CD4-positive, alpha-beta T cell treated with Interleukin-4 for 4 hours (primary cell): ENCODE data around the gene RBCK1.
"Not testable (repeated sequence)": the region's sequence is repeated elsewhere in the genome, so short reads cannot be mapped to it uniquely, and the experiment has no call there.

ENCODE experiments used
- DNase-seq: peaks from one replicate; pipeline ENCODE4 v3.0.0-alpha.2; 2020

Gene RBCK1

DNA sequence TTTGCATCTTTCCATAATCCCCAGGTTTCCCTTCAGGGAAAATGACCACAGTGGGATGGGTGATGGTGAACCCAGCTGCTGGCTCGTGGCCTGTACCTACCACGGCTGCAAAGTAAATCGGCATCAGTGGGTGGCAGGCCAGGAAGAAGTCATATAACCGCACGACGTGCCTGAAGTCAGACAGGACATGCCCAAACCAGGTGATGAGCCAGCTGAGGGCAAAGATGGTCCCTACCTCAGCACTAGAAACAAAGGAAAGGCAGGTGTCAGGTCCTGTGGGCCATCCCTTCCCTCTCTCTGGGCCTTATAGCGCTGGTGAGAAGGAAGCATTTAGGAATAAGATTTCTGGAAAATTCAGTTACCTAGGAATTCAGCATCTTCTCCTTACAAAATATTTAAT is 32.0 kb downstream of the RBCK1 start:
- no peak for DNase-seq

DNA sequence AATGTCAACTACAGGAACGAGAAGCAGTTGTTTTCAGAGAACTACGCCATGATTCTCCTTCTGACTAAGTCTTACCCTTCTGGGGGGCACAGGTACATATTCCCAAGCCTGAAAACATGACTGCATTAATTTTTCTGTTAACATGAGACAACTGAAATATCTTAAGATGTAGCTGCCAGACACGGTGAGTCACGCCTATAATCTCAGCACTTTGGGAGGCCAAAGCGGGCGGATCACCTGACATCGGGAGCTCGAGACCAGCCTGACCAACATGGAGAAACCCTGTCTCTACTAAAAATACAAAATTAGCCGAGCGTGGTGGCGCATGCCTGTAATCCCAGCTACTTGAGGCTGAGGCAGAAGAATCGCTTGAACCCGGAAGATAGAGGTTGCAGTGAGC is 32.5 kb downstream of the RBCK1 start:
- DNase-seq: no peak

DNA sequence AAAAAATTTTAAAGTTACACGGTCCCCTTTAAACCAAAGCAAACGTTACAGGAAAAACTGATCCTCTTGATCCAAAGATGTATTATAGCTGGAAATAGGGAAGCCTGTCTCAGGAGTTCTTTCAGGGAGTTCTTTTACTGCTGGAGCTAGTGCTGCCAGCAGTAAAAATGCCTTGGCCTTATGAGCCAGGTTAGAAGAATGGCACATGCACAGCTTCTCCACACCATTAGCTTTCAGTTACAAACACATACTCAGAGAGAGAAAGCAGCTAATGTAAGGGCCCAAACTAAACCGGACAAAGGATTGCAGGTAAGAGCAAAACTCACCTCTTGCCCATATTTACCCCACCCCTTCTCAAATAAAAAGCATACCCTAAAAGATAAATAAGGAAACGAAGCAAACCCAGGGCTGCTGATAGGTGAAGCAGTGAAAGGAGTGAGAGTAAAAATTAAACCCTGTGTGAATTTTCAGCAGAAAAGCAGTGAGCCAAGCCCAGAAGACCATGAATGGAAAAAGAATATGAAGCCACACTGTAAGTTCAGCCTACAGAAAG is 35.2 kb downstream of the RBCK1 start:
- DNase-seq: no peak

DNA sequence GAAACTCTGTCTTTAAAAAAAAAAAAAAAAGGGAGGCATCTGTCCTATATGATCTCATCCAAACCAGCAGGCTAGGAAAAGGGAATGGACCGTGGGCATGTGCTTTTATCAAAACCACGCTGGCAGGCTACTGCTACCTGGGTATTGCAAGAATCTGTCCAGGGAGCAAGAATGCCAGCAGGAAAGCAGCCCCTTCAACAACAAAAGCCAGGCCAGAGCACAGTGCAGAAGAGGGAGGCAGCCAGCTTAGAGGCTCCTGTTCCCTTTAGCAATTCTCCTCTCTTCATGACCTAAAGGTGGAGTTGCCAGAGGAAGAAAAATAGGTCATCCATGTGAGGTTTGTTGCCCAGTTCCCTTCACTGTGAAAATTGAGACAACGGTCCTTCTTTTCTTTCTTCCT is 36.0 kb downstream of the RBCK1 start:
- DNase-seq: no peak

DNA sequence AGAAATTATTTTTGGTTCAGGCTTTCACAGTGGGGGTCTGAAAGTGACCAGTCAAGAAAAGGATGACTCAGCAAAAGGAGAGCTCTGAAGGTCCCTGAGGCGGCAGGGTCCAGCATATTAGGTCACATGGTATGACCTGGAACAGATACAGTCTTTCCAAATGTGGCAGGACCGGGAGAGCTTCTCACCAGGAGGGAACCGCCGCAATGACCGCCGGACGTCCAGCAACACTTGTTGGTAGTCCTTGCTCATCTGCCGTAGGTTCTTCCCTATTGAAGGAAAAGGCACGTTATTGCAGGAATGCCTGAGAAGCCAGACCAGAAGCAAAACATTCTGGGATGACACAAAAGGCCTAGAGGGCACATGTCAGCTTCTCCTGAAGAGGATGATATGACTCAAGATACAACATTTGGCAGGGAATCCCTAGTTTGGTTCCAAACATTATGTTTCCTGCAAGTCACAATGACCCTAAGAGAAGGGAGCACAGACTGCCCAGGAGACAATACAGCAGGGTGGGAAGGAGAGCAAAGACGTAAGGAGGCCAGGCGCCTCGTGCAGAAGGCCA is 36.8 kb downstream of the RBCK1 start:
- DNase-seq: no peak

DNA sequence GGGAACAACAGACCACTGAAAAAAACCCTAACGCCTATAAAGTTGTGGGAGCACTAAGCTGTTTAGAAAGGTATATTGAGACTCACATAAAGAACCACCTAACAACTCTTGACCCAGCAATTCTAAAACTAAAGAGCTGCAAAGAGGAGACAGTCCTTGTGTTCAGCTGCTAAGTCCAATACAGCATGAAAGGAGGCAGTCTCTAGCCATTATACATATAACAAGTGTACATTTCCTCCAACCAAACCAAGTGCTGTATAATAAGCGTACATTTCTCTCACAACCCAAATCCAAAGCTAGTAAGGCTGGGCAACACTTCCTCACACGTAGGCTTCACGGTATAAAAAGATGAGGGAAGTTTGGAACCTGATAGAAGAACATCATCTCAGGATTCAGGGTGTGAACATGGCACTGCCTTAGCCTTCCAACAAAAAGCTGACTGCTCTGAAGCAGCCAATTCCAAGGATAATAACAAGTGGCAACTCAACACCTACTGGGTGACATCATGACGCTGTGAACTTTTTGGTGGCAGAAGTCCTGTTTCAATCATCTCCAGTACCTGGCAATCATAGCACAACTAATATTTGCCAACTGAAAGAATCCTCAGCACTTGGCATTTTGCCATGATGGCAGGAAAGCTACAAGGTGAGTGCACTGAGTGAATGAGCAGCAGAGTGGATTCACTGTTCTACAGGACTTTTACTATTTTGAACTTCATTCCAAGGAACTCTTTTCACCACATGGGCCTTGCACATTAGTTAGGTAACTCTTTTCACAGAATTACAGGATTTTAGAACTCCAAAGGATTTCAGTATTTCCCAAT is 37.6 kb downstream of the RBCK1 start:
- no peak for DNase-seq

DNA sequence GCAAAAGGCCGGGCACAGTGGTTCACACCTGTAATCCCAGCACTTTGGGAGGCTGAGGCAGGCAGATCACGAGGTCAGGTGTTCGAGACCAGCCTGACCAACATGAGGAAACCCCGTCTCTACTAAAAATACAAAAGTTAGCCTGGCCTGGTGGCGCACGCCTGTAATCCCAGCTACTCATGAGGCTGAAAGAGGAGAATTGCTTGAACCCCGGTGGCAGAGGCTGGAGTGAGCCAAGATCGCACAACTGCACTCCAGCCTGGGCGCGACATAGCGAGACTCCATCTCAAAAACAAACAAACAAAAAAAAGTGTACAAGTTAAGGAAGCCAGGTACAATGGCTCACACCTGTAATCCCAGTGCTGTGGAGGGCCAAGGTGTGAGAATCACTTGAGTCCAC is 43.9 kb downstream of the RBCK1 start:
- not testable (repeated sequence) for DNase-seq

DNA sequence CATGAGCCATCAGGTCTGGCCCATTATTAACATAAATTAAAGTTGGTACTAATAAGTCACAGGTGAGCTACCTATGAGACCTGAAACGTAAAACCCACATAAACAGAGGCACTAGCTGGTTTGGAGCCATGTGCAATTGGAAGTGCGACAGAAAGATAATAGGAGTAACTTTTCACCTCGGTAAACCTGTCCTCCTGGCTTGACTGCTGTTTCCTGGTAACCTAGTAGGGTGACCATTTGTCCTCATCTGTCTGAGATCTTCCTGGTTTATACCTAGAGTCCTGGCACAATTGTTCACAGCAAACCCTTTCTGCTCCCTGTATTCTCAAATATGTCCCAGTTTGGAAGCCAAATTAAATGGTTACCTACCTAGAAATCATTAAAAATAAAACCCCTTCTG is 46.9 kb downstream of the RBCK1 start:
- no peak for DNase-seq

DNA sequence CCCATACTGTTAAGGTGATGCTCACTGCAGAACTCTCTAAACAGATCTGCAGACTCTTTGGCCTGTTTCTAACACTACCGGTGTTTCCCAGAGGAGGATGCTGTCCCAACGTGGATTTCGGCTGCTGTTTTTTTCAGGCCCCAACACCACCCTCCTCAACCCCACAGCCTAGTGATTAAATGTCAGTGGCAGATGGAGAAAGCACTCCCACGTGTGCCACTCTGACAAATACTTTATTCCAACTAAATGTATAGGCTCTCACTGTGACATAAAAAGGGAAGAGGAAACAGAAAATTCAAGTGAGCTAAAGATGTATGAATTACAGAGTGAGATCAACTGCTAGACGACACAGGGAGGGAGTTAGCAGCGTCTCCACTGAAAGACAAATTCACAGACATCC is 50.7 kb downstream of the RBCK1 start:
- no peak for DNase-seq

DNA sequence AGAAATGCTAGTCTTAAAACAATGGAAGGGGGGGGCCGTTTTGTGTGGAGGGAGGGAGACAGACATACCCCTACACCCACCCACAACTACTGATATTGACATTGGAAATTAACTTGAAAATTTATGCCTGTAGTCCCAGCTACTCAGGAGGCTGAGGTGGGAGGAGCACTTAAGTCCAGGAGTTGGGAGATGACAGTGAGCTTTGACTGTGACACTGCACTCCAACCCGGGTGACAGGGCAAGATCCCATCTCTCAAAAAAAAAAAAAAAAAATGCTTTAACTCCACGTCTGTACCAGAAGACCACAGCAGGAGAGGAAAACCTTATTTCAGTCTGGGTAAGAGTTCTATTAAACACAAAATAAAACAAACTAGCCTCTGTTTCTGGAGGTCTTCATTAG is 52.1 kb downstream of the RBCK1 start:
- no peak for DNase-seq

DNA sequence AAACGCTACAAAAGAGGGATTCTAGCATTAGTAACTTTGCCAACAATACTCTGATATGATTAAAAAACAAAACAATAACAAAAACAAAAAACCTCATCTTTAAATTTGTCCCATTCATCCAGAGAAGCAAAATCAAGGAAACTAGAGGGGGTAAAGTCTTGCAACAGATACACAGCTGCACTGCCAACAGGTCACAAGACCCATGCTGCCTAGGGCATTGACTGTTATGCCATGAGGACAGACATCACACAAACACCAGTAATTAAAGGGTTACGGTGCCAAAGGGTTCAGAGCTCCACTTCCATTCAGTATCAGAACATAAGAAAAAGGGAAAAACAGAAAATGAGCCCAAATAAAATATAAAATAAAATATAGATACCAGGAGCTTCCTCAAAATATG is 52.6 kb downstream of the RBCK1 start:
- DNase-seq: no peak

DNA sequence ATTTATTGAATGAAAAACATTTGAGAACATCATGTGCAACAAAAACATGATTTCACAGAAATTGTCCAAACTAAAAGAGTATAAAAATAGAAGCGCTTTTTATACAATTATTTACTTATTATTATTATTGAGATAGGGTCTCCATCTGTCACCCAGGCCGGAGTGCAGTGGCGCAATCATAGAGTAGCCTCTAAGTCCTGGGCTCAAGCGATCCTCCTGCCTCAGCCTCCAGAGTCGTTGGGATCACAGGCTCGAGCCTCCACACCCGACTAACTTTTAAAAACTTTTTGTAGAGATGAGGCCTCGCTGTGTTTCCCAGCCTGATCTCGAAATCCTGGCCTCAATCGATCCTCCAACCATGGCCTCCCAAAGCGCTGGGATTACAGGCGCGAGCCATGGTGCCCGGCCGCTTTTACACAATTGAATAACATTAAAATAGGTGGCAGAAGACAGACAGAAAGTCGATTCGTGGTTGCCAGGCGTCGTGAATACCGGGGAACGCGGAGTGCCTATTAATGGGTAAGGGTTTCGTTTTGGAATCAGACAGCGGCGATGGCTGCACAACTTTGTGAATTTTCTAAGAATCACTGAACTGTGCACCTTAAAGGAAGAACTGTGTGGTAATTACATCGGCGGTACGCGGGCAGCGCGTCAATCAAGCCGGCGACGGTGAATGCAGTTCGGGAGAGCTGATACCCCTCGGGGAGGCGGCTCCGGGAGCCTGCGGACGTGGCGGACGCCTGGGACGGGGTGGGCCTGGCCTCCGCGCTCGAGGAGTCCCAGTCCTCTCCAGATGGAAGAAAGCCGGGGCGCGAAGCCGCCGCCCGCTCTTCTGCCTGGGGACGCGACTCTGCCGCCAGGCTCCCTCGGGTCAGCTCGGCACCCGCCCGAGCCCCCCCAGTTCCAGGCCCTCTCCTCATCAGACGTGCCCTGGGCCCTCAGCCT is 53.4 kb downstream of the RBCK1 start:
- DNase-seq: peak; percentile 33

DNA sequence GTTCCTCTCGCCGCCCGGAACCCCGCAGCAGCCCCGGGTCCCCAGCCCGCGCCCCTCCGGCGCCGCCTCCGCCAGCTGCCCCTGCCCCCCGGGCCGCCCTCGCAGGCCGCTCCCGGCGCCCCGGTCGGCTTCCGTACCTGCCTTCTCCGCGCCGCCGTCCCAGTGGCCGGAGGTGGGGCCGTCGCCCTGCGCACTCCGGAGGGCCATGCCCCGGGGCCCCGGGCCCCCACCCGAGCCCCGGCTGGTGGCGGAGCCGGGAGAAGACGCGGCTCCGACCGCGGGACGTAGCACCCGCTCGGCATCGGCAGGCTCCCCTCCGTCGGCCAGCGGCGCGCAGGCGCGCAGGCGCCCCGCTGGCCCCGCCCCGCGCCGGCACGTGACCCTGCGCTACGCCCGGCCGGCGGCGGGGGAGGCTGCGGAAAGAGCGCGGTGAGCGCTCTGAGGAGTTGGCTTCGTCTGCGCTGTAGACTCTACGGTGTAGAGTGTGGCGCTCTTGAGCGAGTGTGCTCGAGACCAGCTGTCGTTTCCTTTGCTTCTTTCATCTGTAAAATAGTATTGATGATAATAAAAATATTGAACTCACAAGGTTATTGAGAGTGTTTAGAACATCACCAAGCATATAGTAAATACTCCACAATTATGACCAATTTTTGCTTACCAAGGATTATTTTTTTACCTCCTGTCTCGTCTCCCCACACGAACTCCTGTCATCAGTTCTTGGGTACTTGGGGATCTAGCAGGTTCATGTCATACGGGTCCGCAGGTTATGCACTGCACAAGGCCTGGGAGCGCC is 54.3 kb downstream of the RBCK1 start, which contains the start of gene TBC1D20:
TBC1D20 (minus strand) TSS at position 335 of the 793 bp plus-strand sequence; CDS start at position 207, 128 bp downstream.
- peak; percentile 85 for DNase-seq

DNA sequence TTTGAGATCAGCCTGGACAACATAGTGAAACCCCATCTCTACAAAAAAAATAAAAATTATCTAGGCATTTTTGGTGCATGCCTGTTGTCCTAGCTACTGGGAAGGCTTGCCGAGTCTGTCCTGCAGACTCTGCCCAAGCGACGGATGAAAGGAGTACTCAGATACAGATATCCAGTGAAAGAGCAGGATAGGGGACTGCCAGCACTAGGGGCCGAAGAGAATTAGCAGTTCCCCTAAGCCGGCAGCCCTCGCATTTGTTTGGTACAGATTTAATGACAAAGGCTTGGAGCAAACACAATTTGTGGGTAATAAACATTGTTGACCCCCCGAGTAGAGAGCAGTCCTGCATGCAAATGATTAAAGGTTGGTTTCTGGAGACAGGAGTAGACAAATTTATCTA is 59.7 kb downstream of the RBCK1 start:
- no peak for DNase-seq

DNA sequence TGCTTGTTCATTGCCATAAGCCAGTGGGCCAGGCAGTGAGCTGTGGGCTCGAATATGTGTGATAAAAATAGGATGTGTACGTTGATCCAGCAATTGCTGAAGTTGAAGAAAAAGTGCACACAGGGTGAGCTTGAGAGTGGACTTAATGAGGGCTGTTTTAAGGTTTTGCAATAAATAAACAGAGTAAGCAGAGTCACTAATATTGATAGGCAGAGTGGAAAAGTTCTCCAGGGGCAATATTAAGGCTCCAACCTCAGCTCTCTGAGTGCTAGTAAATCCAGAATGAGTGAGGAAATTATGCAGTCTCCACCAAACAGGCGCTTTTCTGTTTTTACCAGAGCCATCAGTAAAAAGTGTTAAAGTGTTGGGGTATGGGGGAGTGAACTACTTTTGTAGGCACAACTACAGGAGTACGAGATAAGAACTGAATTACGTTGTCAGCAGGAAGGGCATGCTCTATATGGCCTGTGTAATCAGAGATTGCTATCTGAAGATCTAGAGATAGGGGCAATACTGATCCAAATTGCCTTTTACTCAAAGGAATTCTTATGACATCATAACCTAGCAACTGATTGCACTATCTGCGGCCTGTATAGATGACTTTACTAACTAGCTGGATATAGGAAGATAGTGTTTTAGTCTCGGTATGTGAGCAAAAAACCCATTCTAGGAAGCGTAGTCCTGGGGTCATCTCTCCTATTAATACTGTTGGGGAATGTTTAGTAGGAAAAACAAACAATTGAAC is 61.8 kb downstream of the RBCK1 start:
- DNase-seq: no peak

DNA sequence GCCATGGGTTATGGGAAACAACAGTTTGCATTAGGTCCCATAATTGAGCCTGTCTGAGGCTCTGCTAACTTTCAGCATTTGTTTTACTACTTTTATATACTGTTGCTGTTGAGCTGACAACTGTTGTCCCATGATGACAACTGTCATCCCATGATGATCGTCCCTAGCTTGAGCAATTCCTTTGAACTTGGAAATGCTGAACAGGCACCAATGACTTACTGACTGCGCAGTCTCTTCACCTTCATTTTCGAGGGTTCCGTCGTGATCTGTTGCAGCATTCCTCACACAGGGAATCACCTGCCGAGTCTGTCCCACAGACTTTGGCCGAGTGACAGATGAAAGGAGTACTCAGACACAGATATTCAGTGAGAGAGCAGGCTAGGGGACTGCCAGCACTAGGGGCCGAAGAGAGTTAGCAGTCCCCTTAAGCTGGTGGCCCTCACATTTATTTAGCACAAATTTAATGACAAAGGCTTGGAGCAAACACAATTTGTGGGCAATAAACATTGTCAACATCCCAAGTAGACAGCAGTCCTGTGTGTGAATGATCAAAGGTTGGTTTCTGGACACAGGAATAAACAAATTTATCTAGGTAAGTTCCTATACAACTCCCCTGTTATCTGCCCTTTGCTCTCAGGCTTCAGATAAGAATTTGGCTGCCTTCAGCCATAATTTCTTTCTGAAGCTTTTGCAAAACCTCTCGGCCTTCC is 64.2 kb downstream of the RBCK1 start:
- DNase-seq: no peak

DNA sequence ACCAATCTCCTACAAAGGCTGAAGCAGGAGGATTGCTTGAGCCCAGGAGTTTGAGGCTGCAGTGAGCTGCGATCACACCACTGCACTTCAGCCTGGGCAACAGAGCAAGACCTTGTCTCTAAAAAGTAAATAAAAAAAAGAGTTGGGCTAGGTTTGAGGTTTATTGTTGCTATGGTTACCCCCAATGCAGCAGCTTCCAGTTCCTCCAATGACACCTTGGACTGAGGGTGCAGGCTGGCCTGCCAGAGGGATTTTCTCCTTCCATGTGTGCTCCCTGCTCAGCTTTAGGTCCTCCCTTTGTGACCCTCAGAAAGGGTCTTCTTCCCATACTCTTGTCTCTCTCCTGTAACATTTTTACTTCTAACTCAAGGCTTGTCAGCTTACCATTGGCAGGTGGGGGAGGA is 64.8 kb downstream of the RBCK1 start:
- DNase-seq: no peak

DNA sequence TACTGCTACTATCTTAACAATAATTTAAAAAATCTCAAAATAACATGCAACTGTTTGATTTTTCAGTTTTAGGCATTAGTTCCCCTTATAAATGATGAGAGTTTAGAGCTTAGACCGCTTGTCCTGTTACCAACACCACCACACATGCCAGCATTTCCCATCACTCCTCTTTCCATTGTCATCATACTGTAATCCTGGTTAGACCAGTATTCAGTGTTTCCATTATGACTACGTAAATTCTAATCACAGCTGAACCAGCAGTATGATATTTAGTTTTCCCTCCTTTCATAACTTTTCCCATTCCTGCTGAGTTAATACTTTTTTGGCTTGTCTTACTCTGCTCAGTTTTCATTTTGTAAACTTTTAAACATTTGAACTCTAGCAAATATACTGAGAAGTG is 66.5 kb downstream of the RBCK1 start:
- no peak for DNase-seq

DNA sequence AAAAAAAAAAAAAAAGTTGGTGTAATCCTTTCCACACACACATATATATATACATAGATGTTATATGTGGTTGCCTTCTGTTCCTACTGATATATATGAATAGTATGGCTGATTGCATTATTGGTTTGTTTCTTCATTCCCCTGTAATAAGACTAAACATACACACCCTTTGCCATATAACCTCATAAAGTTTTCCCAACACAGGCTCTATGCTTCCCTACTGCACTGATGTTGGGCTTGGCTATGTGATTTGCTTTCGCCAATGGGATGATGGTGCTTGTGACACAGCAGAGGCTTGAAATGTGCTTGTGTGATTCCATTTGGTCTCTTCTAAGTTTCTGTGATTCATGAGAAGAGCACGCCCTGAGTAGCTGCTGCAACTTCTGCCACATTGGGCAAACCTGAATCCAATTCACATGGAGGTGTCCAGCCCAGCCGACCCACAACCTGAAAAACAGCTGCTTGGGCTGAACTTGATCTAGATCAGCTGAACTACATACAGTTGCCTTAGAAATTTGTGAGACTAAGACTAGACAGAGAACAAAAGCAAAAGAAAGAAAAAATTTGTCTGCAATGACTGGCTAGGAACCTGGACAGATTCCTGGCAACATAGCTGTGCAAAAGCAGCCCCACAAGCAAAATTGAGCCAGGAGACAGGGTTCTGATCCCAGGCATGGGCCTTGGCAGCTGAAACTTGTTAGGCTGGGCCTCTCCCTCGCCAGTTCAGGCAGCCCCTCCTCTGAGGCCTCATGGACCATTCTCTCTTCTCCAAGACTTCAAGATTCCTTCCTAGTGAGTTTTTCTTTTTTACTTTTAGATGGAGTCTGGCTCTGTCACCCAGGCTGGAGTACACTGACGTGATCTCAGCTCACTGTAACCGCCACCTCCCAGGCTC is 67.6 kb downstream of the RBCK1 start:
- DNase-seq: no peak
